Measurements from ENCODE around the gene KRAS.

- TF ChIP-seq ISL1 (CRISPR knock-in tag; IDR thresholded peaks at IDR 0.05) (no peak), RARB (CRISPR knock-in tag; IDR thresholded peaks at IDR 0.05) (no peak), TOX (CRISPR knock-in tag; IDR thresholded peaks at IDR 0.05; ENCODE audit: borderline replicate concordance) (no peak), CREB5 (CRISPR knock-in tag; IDR thresholded peaks at IDR 0.05; ENCODE audit: low read depth) (no peak), ZC3H10 (CRISPR knock-in tag; IDR thresholded peaks at IDR 0.05) (no peak), BACH2 (CRISPR knock-in tag; IDR thresholded peaks at IDR 0.05; ENCODE audit: borderline replicate concordance) (no peak), POU6F1 (CRISPR knock-in tag; IDR thresholded peaks at IDR 0.05; ENCODE audit: borderline replicate concordance, low read depth) (no peak), PATZ1 (CRISPR knock-in tag; IDR thresholded peaks at IDR 0.05; ENCODE audit: borderline replicate concordance) (no peak), ZFP30 (CRISPR knock-in tag; IDR thresholded peaks at IDR 0.05) (no peak), ZFP3 (CRISPR knock-in tag; IDR thresholded peaks at IDR 0.05) (no peak), CSRNP3 (CRISPR knock-in tag; IDR thresholded peaks at IDR 0.05) (no peak)
Measured at GRCh38 chr12:25202137-25202536, 48.6 kb downstream of the KRAS start.

Measured in SK-N-SH treated with all-trans-retinoic acid at 6 μM for 48 hours (cell line).